ENCODE measurements around the gene GAS7. TPM values are rescaled to one million over a fixed set of nuclear protein-coding genes. Genes with fewer than 3 reads are reported as not detected.
"Not testable (repeated sequence)": the region's sequence is repeated elsewhere in the genome, so short reads cannot be mapped to it uniquely, and the experiment has no call there.

GAS7 gene
- total RNA-seq, 1 experiment from 2014 or later: 12.3 TPM

DNA sequence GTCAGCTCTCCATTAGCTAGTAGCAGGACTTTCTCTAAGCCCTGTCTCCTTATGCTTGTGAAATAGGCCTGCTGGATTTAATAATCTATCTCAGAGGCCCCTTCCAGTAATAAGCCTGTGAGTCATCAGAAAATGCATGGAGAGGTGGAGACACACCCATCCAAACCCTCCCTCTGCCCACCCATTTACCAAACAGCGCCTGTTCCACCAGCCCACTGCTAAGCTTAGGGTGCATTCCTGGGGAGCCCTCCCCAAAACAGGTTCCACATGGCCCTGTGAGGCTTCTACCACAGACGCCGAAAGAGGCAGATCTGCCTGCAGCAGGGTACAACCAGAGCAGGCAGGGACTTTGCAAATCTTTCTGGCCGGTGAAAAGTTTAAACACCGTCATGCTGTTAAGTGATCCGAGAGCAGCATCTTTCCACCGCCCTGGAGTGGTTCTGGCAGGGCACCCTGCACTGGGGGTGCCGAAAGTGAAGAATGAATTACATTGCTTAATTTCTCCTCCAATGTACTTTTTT, 99.3 kb downstream of the GAS7 start (continued):
- TF ChIP-seq RELA (CRISPR knock-in tag; IDR thresholded peaks at IDR 0.05; ENCODE audit: borderline replicate concordance) (no peak), TEAD4 (CRISPR knock-in tag; IDR thresholded peaks at IDR 0.05) (no peak), TCF7 (CRISPR knock-in tag; IDR thresholded peaks at IDR 0.05; ENCODE audit: low read depth) (no peak), PRRX2 (CRISPR knock-in tag; IDR thresholded peaks at IDR 0.05) (no peak), ZNF416 (CRISPR knock-in tag; IDR thresholded peaks at IDR 0.05) (no peak), HMGA2 (CRISPR knock-in tag; IDR thresholded peaks at IDR 0.05) (no peak)
- TF ChIP-seq, protein P1, sequence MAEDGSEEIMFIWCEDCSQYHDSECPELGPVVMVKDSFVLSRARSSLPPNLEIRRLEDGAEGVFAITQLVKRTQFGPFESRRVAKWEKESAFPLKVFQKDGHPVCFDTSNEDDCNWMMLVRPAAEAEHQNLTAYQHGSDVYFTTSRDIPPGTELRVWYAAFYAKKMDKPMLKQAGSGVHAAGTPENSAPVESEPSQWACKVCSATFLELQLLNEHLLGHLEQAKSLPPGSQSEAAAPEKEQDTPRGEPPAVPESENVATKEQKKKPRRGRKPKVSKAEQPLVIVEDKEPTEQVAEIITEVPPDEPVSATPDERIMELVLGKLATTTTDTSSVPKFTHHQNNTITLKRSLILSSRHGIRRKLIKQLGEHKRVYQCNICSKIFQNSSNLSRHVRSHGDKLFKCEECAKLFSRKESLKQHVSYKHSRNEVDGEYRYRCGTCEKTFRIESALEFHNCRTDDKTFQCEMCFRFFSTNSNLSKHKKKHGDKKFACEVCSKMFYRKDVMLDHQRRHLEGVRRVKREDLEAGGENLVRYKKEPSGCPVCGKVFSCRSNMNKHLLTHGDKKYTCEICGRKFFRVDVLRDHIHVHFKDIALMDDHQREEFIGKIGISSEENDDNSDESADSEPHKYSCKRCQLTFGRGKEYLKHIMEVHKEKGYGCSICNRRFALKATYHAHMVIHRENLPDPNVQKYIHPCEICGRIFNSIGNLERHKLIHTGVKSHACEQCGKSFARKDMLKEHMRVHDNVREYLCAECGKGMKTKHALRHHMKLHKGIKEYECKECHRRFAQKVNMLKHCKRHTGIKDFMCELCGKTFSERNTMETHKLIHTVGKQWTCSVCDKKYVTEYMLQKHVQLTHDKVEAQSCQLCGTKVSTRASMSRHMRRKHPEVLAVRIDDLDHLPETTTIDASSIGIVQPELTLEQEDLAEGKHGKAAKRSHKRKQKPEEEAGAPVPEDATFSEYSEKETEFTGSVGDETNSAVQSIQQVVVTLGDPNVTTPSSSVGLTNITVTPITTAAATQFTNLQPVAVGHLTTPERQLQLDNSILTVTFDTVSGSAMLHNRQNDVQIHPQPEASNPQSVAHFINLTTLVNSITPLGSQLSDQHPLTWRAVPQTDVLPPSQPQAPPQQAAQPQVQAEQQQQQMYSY (CRISPR knock-in tag; IDR thresholded peaks at IDR 0.05): no peak
- TF ChIP-seq, protein P2, sequence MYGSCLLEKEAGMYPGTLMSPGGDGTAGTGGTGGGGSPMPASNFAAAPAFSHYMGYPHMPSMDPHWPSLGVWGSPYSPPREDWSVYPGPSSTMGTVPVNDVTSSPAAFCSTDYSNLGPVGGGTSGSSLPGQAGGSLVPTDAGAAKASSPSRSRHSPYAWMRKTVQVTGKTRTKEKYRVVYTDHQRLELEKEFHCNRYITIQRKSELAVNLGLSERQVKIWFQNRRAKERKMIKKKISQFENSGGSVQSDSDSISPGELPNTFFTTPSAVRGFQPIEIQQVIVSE (CRISPR knock-in tag; IDR thresholded peaks at IDR 0.05; ENCODE audit: borderline replicate concordance): no peak

DNA sequence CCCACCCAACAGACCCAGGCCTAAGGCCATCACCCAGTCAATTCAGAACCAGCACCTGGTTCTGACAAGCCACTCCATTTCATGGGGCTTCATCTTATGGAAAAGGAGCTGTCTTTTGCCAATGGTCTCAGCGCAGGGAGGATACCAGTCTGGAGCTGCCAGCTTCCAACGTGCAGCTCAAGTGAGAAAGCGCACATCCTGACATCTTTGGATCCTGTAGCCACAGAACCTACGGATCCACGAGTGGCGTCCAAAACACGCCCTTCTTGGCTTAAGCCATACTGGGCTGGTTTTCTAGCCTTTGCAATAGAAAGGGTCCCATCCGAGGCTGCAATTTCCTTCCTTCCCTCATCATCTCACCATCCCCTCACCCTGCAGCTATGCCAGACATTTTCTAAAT, 101.8 kb downstream of the GAS7 start:
- Mint-ChIP-seq H3K9me3 (peaks cover 13% of the 10 kb centered on the region), H3K27ac (no peak overlapping the region), H3K4me3 (no peak overlapping the region), H3K36me3 (peaks cover 8% of the 10 kb centered on the region), H3K4me1 (no peaks in the 10 kb centered on the region), H3K27me3 (ENCODE audit: low read depth) (no peaks in the 10 kb centered on the region)
- ChIA-PET CTCF (no interaction called here), POLR2A (no interaction called here)
- DNase-seq (ENCODE audit: low spot score) (no peak), ATAC-seq (no peak)
- TF ChIP-seq NR2C2 (CRISPR knock-in tag; IDR thresholded peaks at IDR 0.05): no peak

DNA sequence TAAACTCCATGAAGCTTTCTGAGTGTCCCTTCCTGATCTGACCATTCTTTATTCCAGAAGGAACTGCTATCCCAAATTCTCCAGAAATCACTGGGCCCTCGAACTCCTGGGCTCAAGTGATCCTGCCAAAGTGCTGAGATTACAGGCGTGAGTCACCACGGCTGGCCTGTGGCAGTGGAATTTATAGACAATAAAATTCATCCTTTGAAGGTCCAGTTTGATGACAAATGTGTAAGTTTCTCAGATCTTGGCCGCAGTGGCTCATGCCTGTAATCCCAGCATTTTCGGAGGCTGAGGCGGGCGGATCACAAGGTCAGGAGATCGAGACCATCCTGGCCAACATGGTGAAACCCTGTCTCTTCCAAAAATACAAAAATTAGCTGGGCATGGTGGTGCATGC, 103.1 kb downstream of the GAS7 start:
- not testable (repeated sequence) for DNase-seq (ENCODE audit: low spot score); ATAC-seq
- peaks cover 13% of the 10 kb centered on the region for H3K9me3 Mint-ChIP-seq

DNA sequence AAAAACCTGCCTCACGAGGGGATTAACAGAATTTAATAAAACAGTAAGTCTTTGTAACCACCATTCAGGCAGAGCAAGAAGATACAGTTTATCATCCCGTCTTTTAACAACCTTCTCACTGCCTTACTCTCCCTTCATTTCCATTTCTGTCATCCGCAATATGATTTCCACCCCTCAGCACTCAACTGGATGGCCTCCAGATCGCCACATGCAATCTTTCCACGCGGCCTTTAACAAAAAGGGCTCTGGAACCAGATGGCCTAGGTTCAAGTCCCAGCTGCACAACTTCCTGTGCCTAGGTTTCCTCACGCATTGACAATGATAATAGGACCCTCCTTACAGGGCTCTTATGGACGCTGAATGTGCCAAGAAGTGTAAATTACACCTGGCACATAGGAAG, 103.6 kb downstream of the GAS7 start:
- DNase-seq (ENCODE audit: low spot score) (no peak), ATAC-seq (no peak)
- Mint-ChIP-seq H3K27ac (no peak overlapping the region), H3K4me3 (no peak overlapping the region), H3K4me1 (no peaks in the 10 kb centered on the region), H3K27me3 (ENCODE audit: low read depth) (no peaks in the 10 kb centered on the region), H3K36me3 (peaks cover 8% of the 10 kb centered on the region), H3K9me3 (peaks cover 13% of the 10 kb centered on the region)
- ChIA-PET POLR2A (no interaction called here), CTCF (no interaction called here)
- TF ChIP-seq JAZF1 (CRISPR knock-in tag; IDR thresholded peaks at IDR 0.05): no peak
- TF ChIP-seq, protein P3, sequence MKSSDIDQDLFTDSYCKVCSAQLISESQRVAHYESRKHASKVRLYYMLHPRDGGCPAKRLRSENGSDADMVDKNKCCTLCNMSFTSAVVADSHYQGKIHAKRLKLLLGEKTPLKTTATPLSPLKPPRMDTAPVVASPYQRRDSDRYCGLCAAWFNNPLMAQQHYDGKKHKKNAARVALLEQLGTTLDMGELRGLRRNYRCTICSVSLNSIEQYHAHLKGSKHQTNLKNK (CRISPR knock-in tag; IDR thresholded peaks at IDR 0.05): no peak
- TF ChIP-seq, protein P4, sequence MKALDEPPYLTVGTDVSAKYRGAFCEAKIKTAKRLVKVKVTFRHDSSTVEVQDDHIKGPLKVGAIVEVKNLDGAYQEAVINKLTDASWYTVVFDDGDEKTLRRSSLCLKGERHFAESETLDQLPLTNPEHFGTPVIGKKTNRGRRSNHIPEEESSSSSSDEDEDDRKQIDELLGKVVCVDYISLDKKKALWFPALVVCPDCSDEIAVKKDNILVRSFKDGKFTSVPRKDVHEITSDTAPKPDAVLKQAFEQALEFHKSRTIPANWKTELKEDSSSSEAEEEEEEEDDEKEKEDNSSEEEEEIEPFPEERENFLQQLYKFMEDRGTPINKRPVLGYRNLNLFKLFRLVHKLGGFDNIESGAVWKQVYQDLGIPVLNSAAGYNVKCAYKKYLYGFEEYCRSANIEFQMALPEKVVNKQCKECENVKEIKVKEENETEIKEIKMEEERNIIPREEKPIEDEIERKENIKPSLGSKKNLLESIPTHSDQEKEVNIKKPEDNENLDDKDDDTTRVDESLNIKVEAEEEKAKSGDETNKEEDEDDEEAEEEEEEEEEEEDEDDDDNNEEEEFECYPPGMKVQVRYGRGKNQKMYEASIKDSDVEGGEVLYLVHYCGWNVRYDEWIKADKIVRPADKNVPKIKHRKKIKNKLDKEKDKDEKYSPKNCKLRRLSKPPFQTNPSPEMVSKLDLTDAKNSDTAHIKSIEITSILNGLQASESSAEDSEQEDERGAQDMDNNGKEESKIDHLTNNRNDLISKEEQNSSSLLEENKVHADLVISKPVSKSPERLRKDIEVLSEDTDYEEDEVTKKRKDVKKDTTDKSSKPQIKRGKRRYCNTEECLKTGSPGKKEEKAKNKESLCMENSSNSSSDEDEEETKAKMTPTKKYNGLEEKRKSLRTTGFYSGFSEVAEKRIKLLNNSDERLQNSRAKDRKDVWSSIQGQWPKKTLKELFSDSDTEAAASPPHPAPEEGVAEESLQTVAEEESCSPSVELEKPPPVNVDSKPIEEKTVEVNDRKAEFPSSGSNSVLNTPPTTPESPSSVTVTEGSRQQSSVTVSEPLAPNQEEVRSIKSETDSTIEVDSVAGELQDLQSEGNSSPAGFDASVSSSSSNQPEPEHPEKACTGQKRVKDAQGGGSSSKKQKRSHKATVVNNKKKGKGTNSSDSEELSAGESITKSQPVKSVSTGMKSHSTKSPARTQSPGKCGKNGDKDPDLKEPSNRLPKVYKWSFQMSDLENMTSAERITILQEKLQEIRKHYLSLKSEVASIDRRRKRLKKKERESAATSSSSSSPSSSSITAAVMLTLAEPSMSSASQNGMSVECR (CRISPR knock-in tag; IDR thresholded peaks at IDR 0.05; ENCODE audit: borderline replicate concordance): no peak
- TF ChIP-seq, protein P5, sequence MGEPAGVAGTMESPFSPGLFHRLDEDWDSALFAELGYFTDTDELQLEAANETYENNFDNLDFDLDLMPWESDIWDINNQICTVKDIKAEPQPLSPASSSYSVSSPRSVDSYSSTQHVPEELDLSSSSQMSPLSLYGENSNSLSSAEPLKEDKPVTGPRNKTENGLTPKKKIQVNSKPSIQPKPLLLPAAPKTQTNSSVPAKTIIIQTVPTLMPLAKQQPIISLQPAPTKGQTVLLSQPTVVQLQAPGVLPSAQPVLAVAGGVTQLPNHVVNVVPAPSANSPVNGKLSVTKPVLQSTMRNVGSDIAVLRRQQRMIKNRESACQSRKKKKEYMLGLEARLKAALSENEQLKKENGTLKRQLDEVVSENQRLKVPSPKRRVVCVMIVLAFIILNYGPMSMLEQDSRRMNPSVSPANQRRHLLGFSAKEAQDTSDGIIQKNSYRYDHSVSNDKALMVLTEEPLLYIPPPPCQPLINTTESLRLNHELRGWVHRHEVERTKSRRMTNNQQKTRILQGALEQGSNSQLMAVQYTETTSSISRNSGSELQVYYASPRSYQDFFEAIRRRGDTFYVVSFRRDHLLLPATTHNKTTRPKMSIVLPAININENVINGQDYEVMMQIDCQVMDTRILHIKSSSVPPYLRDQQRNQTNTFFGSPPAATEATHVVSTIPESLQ (CRISPR knock-in tag; IDR thresholded peaks at IDR 0.05): no peak
- no peak for TF ChIP-seq NR3C1 (CRISPR knock-in tag; conservative IDR thresholded peaks at IDR 0.05; ENCODE audit: low read depth)
- no peak for TF ChIP-seq SP1 (CRISPR knock-in tag; conservative IDR thresholded peaks at IDR 0.05)
- TF ChIP-seq ZNF138 (CRISPR knock-in tag; conservative IDR thresholded peaks at IDR 0.05): no peak
- no peak for TF ChIP-seq RORB (CRISPR knock-in tag; IDR thresholded peaks at IDR 0.05)
- TF ChIP-seq KAT7 (CRISPR knock-in tag; IDR thresholded peaks at IDR 0.05; ENCODE audit: borderline replicate concordance): no peak

More for the DNA sequence above, 103.1 kb downstream of the GAS7 start:
- H3K36me3 Mint-ChIP-seq; POLR2A ChIA-PET; CTCF ChIA-PET; H3K4me1 Mint-ChIP-seq; H3K4me3 Mint-ChIP-seq; H3K27ac Mint-ChIP-seq; H3K27me3 Mint-ChIP-seq (ENCODE audit: low read depth): not testable (repeated sequence)

Measured in WTC11 (cell line).